Activated CD8-positive, alpha-beta memory T cell treated with anti-CD3 and anti-CD28 coated beads for 24 hours (primary cell): ENCODE data around the gene IQCF2.
"Not testable (repeated sequence)": the region's sequence is repeated elsewhere in the genome, so short reads cannot be mapped to it uniquely, and the experiment has no call there.

Source experiments
- DNase-seq: peaks from one replicate; pipeline ENCODE4 v3.0.0-alpha.2; 2020

IQCF2 gene

GRCh38 chr3:51879937-51880336 lies 18.5 kb downstream of the IQCF2 start:
- no peak for DNase-seq

GRCh38 chr3:51886447-51886846 lies 25.0 kb downstream of the IQCF2 start:
- no peak for DNase-seq

- no peak for DNase-seq
Measured at GRCh38 chr3:51887620-51888019, 26.2 kb downstream of the IQCF2 start.

- DNase-seq, result no peak
Measured at GRCh38 chr3:51888463-51889105, 27.2 kb downstream of the IQCF2 start.

GRCh38 chr3:51891242-51892039 lies 30.0 kb downstream of the IQCF2 start:
- no peak for DNase-seq

GRCh38 chr3:51894391-51894790 lies 33.0 kb downstream of the IQCF2 start:
- DNase-seq, result no peak

GRCh38 chr3:51894939-51895338 lies 33.5 kb downstream of the IQCF2 start:
- DNase-seq, result no peak

GRCh38 chr3:51896607-51897305 lies 35.3 kb downstream of the IQCF2 start:
- no peak for DNase-seq

- no peak for DNase-seq
Measured at GRCh38 chr3:51897391-51897790, 36.0 kb downstream of the IQCF2 start.

- DNase-seq, result not testable (repeated sequence)
Measured at GRCh38 chr3:51900043-51900442, 38.6 kb downstream of the IQCF2 start.

- not testable (repeated sequence) for DNase-seq
Measured at GRCh38 chr3:51902361-51902760, 40.9 kb downstream of the IQCF2 start.

GRCh38 chr3:51904034-51904823 lies 42.8 kb downstream of the IQCF2 start:
- DNase-seq, result no peak

GRCh38 chr3:51908026-51908425 lies 46.6 kb downstream of the IQCF2 start:
- DNase-seq, result no peak
